Nephron (organoid): ENCODE measurements around the gene PARP9.
"Not testable (repeated sequence)": the region's sequence is repeated elsewhere in the genome, so short reads cannot be mapped to it uniquely, and the experiment has no call there.

ENCODE experiments used
- H3K27ac Mint-ChIP-seq, 3 experiments: 2 replicates each; pipeline ENCODE4 v1.8.0; 2020; ENCODE audit warnings: mixed read lengths in 3 of 3, mild to moderate bottlenecking in 2 of 3, moderate library complexity in 1 of 3
- H3K27me3 Mint-ChIP-seq: 2 replicates; pipeline ENCODE4 v1.8.0; 2021; ENCODE audit warnings: low read depth, mild to moderate bottlenecking, moderate library complexity, mixed read lengths
- H3K36me3 Mint-ChIP-seq: 2 replicates; pipeline ENCODE4 v1.8.0; 2020; ENCODE audit warnings: low read depth, mixed read lengths
- H3K4me1 Mint-ChIP-seq: 2 replicates; pipeline ENCODE4 v1.8.0; 2020; ENCODE audit warnings: mixed read lengths
- H3K4me3 Mint-ChIP-seq, 3 experiments: 2 replicates each; pipeline ENCODE4 v1.8.0; 2020; ENCODE audit warnings: mild to moderate bottlenecking in 3 of 3, mixed read lengths in 3 of 3, moderate library complexity in 2 of 3
- H3K9me3 Mint-ChIP-seq: 2 replicates; pipeline ENCODE4 v1.8.0; 2020; ENCODE audit warnings: mixed read lengths
- CTCF ChIP-seq, 3 experiments: fragments of 200-600 bp; sonication (generic); IDR thresholded peaks; one replicate each; pipeline ENCODE4 v1.5.0; 2021; ENCODE audit warnings: antibody characterized with exemption in 3 of 3; ENCODE audit not compliant: unreplicated experiment in 3 of 3

Gene PARP9

DNA sequence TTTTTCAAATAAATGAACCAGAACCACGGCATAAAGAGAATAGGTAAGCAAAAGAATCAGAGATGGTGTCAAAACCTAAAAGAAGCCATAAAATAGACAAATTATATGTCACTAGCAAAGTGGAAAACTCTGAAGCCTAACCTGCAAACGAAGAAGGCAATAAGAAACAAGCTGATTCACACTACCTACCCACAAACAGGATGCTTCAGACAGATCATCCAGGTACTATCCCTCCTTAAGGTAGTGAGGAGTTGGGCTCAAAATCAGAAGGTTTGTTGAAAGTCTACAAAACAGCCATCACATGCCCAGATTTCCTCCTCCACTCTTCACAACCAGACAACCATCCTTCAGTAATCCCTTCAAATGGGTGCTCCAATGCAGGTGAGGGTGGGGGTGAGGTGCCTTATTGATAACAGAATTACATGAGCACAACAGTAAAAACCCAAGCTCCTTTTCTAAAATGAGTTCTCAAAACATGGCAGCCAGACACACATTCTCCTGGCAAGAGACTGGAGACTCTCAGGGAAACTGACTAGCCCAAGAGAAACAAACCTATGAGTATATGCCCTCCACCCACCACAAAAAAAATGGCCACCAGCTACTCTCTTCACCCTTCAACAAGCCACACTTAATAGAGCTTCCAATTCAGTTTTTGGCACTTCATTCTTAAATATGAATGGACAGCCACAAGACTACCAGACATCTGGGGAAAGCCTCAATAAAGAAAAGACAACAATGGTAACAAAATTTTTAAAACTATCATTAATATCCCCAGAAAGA is 55.8 kb downstream of the PARP9 start:
- peaks cover 35% of the 10 kb centered on the region for H3K36me3 Mint-ChIP-seq
- H3K9me3 Mint-ChIP-seq = peaks cover 2% of the 10 kb centered on the region
- H3K27me3 Mint-ChIP-seq = no peaks in the 10 kb centered on the region
- no peak overlapping the region for H3K27ac Mint-ChIP-seq
- no peak for TF ChIP-seq CTCF (IDR thresholded peaks at IDR 0.05; ENCODE audit: unreplicated experiment in 3 of 3)
- H3K4me3 Mint-ChIP-seq = no peak overlapping the region
- H3K4me1 Mint-ChIP-seq = peaks cover 32% of the 10 kb centered on the region

GRCh38 chr3:122506450-122506849 is 57.6 kb downstream of the PARP9 start:
- peaks cover 19% of the 10 kb centered on the region for H3K4me1 Mint-ChIP-seq
- no peak overlapping the region for H3K27ac Mint-ChIP-seq
- TF ChIP-seq CTCF (IDR thresholded peaks at IDR 0.05; ENCODE audit: unreplicated experiment in 3 of 3) = no peak
- peaks cover 2% of the 10 kb centered on the region for H3K9me3 Mint-ChIP-seq
- H3K27me3 Mint-ChIP-seq = no peaks in the 10 kb centered on the region
- H3K36me3 Mint-ChIP-seq = peaks cover 33% of the 10 kb centered on the region
- no peak overlapping the region for H3K4me3 Mint-ChIP-seq

- peaks cover 11% of the 10 kb centered on the region for H3K4me1 Mint-ChIP-seq
- no peak overlapping the region for H3K27ac Mint-ChIP-seq
- no peak for TF ChIP-seq CTCF (IDR thresholded peaks at IDR 0.05; ENCODE audit: unreplicated experiment in 3 of 3)
- peaks cover 2% of the 10 kb centered on the region for H3K9me3 Mint-ChIP-seq
- H3K4me3 Mint-ChIP-seq = no peak overlapping the region
- peaks cover 26% of the 10 kb centered on the region for H3K36me3 Mint-ChIP-seq
- H3K27me3 Mint-ChIP-seq = no peaks in the 10 kb centered on the region
Observed at GRCh38 chr3:122505676-122506075, 58.4 kb downstream of the PARP9 start.

GRCh38 chr3:122502941-122503340 is 61.2 kb downstream of the PARP9 start:
- Mint-ChIP-seq H3K9me3 (peaks cover 2% of the 10 kb centered on the region), H3K4me1 (peaks cover 5% of the 10 kb centered on the region), H3K4me3 (no peak overlapping the region), H3K36me3 (peaks cover 14% of the 10 kb centered on the region), H3K27ac (no peak overlapping the region), H3K27me3 (no peaks in the 10 kb centered on the region)
- no peak for TF ChIP-seq CTCF (IDR thresholded peaks at IDR 0.05; ENCODE audit: unreplicated experiment in 3 of 3)

GRCh38 chr3:122502139-122502538 is 62.0 kb downstream of the PARP9 start:
- Mint-ChIP-seq H3K27ac (no peak overlapping the region), H3K36me3 (peaks cover 11% of the 10 kb centered on the region), H3K4me1 (peaks cover 5% of the 10 kb centered on the region), H3K27me3 (no peaks in the 10 kb centered on the region), H3K9me3 (peaks cover 2% of the 10 kb centered on the region), H3K4me3 (no peak overlapping the region)
- no peak for TF ChIP-seq CTCF (IDR thresholded peaks at IDR 0.05; ENCODE audit: unreplicated experiment in 3 of 3)

GRCh38 chr3:122500964-122501363 is 63.1 kb downstream of the PARP9 start:
- not testable (repeated sequence) for H3K27ac Mint-ChIP-seq, H3K4me1 Mint-ChIP-seq, H3K27me3 Mint-ChIP-seq, H3K4me3 Mint-ChIP-seq, H3K9me3 Mint-ChIP-seq
- peaks cover 17% of the 10 kb centered on the region for H3K36me3 Mint-ChIP-seq
